ENCODE results near the gene FARP1.

- TF ChIP-seq, protein P1, sequence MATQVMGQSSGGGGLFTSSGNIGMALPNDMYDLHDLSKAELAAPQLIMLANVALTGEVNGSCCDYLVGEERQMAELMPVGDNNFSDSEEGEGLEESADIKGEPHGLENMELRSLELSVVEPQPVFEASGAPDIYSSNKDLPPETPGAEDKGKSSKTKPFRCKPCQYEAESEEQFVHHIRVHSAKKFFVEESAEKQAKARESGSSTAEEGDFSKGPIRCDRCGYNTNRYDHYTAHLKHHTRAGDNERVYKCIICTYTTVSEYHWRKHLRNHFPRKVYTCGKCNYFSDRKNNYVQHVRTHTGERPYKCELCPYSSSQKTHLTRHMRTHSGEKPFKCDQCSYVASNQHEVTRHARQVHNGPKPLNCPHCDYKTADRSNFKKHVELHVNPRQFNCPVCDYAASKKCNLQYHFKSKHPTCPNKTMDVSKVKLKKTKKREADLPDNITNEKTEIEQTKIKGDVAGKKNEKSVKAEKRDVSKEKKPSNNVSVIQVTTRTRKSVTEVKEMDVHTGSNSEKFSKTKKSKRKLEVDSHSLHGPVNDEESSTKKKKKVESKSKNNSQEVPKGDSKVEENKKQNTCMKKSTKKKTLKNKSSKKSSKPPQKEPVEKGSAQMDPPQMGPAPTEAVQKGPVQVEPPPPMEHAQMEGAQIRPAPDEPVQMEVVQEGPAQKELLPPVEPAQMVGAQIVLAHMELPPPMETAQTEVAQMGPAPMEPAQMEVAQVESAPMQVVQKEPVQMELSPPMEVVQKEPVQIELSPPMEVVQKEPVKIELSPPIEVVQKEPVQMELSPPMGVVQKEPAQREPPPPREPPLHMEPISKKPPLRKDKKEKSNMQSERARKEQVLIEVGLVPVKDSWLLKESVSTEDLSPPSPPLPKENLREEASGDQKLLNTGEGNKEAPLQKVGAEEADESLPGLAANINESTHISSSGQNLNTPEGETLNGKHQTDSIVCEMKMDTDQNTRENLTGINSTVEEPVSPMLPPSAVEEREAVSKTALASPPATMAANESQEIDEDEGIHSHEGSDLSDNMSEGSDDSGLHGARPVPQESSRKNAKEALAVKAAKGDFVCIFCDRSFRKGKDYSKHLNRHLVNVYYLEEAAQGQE (tag by site-specific recombination; IDR thresholded peaks at IDR 0.05) = no peak
- TF ChIP-seq CTCF (tag by site-specific recombination; IDR thresholded peaks at IDR 0.05) (no peak), ELK4 (IDR thresholded peaks at IDR 0.05; ENCODE audit: borderline replicate concordance, low read depth, low read length) (no peak), ZNF768 (tag by site-specific recombination; IDR thresholded peaks at IDR 0.05) (no peak), ZNF335 (tag by site-specific recombination; conservative IDR thresholded peaks at IDR 0.05) (no peak), ZEB2 (tag by site-specific recombination; IDR thresholded peaks at IDR 0.05) (no peak), ZNF785 (tag by site-specific recombination; IDR thresholded peaks at IDR 0.05) (no peak), TCF7L2 (IDR thresholded peaks at IDR 0.05; ENCODE audit: borderline replicate concordance, low read depth, low read length) (no peak)
- TF ChIP-seq, protein P2, sequence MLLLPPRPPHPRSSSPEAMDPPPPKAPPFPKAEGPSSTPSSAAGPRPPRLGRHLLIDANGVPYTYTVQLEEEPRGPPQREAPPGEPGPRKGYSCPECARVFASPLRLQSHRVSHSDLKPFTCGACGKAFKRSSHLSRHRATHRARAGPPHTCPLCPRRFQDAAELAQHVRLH (tag by site-specific recombination; IDR thresholded peaks at IDR 0.05) = no peak
Measured at GRCh38 chr13:98490866-98491265, 348.0 kb downstream of the FARP1 start.
